Transverse colon (tissue), 3 donors: ENCODE results near the gene FBXL17.

Source experiments
- EP300 ChIP-seq: sonication (generic); formaldehyde crosslinking; IDR thresholded peaks from one replicate; pipeline ENCODE4 v1.6.1; 2017; ENCODE audit warnings: antibody characterized with exemption, low read depth
- POLR2A ChIP-seq: fragments of 450-650 bp; IDR thresholded peaks from one replicate; pipeline ENCODE4 v1.6.1; 2016; ENCODE audit warnings: antibody characterized with exemption, mild to moderate bottlenecking, moderate library complexity
- TF ChIP-seq, protein P1 (sequence below), 5 experiments: fragments of 200-600 bp in 3 of 5; fragments of 450-650 bp in 2 of 5; sonication (generic) in 3 of 5; IDR thresholded peaks; 1 replicate in 2 of 5; 2 replicates in 3 of 5; pipeline ENCODE4 v1.5.1; 2016 to 2017; ENCODE audit warnings: antibody characterized with exemption in 5 of 5, inconsistent platforms in 3 of 5, mild to moderate bottlenecking in 2 of 5, moderate library complexity in 1 of 5

- TF ChIP-seq, protein P1, sequence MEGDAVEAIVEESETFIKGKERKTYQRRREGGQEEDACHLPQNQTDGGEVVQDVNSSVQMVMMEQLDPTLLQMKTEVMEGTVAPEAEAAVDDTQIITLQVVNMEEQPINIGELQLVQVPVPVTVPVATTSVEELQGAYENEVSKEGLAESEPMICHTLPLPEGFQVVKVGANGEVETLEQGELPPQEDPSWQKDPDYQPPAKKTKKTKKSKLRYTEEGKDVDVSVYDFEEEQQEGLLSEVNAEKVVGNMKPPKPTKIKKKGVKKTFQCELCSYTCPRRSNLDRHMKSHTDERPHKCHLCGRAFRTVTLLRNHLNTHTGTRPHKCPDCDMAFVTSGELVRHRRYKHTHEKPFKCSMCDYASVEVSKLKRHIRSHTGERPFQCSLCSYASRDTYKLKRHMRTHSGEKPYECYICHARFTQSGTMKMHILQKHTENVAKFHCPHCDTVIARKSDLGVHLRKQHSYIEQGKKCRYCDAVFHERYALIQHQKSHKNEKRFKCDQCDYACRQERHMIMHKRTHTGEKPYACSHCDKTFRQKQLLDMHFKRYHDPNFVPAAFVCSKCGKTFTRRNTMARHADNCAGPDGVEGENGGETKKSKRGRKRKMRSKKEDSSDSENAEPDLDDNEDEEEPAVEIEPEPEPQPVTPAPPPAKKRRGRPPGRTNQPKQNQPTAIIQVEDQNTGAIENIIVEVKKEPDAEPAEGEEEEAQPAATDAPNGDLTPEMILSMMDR (IDR thresholded peaks at IDR 0.05): no peak
- no peak for TF ChIP-seq EP300
- TF ChIP-seq POLR2A: no peak
Observed at GRCh38 chr5:107925200-107925599, 456.7 kb downstream of the FBXL17 start.
